HepG2 (cell line): ENCODE data around the gene PCYOX1L. TPM values are rescaled to one million over a fixed set of nuclear protein-coding genes. Genes with fewer than 3 reads are reported as not detected.
A peak's percentile ranks its signal among the peaks of the same experiment; 100 is the strongest.

Experiments used
- MAFF ChIP-seq: IDR thresholded peaks from 2 replicates; pipeline ENCODE4 v1.6.1; 2011; ENCODE audit warnings: low read depth, low read length, improper control_type of control experiment
- MBNL3 ChIP-seq: fragments of 250-450 bp; sonication (Bioruptor Pico); conservative IDR thresholded peaks from 2 replicates; pipeline ENCODE4 v1.8.0; 2022; ENCODE audit warnings: mild to moderate bottlenecking, inconsistent platforms
- PITX1 ChIP-seq: sonication (generic); formaldehyde crosslinking; IDR thresholded peaks from 2 replicates; pipeline ENCODE4 v1.5.1; 2020; ENCODE audit warnings: mild to moderate bottlenecking, missing genetic modification reagents
- SOX5 ChIP-seq: IDR thresholded peaks from 2 replicates; pipeline ENCODE4 v1.6.1; 2016; ENCODE audit warnings: borderline replicate concordance
- STAG1 ChIP-seq: sonication (generic); formaldehyde crosslinking; IDR thresholded peaks from 2 replicates; pipeline ENCODE4 v1.4.0; 2020; ENCODE audit warnings: missing genetic modification reagents
- ZBTB7A ChIP-seq: sonication (generic); formaldehyde crosslinking; IDR thresholded peaks from 2 replicates; pipeline ENCODE4 v1.8.0; 2022; ENCODE audit warnings: mild to moderate bottlenecking, missing genetic modification reagents
- ZNF292 ChIP-seq: sonication (generic); formaldehyde crosslinking; IDR thresholded peaks from 2 replicates; pipeline ENCODE4 v1.8.1; 2022; ENCODE audit warnings: mild to moderate bottlenecking, low read depth, missing genetic modification reagents, borderline replicate concordance
- polyA plus RNA-seq, 8 experiments: library from polyadenylated mRNA; depleted of rRNA in 3 of 8; stranded (reverse) in 7 of 8; unstranded in 1 of 8; fragments of >200 nt; fragmentation: Illumina TruSeq in 4 of 8; extraction: Trizol in 4 of 8; gene quantifications; 2 replicates each; pipeline versions ENCODE4 v1.2.1 to v1.2.3, GENCODE V29; 2011 to 2016; ENCODE audit warnings: low read depth in 4 of 8, missing spikeins in 1 of 8, mixed read lengths in 1 of 8; ENCODE audit not compliant: insufficient read depth in 1 of 8
- total RNA-seq, 5 experiments: library from RNA; depleted of rRNA; stranded (reverse); fragments of >200 nt; fragmentation: Illumina TruSeq; extraction: Trizol; gene quantifications; 2 replicates each; pipeline ENCODE4 v1.2.3, GENCODE V29; 2016; ENCODE audit warnings: low read depth in 1 of 5
- TF ChIP-seq, protein P1 (sequence below): sonication (generic); formaldehyde crosslinking; IDR thresholded peaks from 2 replicates; pipeline ENCODE4 v1.4.0; 2020; ENCODE audit warnings: missing genetic modification reagents
- TF ChIP-seq, protein P2 (sequence below): sonication (generic); formaldehyde crosslinking; IDR thresholded peaks from 2 replicates; pipeline ENCODE4 v1.8.0; 2022; ENCODE audit warnings: mild to moderate bottlenecking, missing genetic modification reagents
- TF ChIP-seq, protein P3 (sequence below): sonication (generic); formaldehyde crosslinking; IDR thresholded peaks from 2 replicates; pipeline ENCODE4 v1.4.0; 2020; ENCODE audit warnings: missing genetic modification reagents
- TF ChIP-seq, protein P4 (sequence below): IDR thresholded peaks from 2 replicates; pipeline ENCODE4 v1.6.1; 2012; ENCODE audit warnings: inconsistent platforms
- TF ChIP-seq, protein P5 (sequence below): sonication (generic); formaldehyde crosslinking; IDR thresholded peaks from 2 replicates; pipeline ENCODE4 v1.4.0; 2020; ENCODE audit warnings: missing genetic modification reagents
- TF ChIP-seq, protein P6 (sequence below): sonication (generic); formaldehyde crosslinking; IDR thresholded peaks from 2 replicates; pipeline ENCODE4 v1.4.0; 2020; ENCODE audit warnings: missing genetic modification reagents, borderline replicate concordance
- TF ChIP-seq, protein P7 (sequence below): sonication (generic); formaldehyde crosslinking; IDR thresholded peaks from 2 replicates; pipeline ENCODE4 v1.4.0; 2020; ENCODE audit warnings: missing genetic modification reagents, borderline replicate concordance

Gene PCYOX1L
- total and polyA plus RNA-seq, 2 of the 13 experiments (the other 11 are each of a cell fraction or from before 2014, with no cell fraction given): 1.00 to 3.7 TPM

DNA sequence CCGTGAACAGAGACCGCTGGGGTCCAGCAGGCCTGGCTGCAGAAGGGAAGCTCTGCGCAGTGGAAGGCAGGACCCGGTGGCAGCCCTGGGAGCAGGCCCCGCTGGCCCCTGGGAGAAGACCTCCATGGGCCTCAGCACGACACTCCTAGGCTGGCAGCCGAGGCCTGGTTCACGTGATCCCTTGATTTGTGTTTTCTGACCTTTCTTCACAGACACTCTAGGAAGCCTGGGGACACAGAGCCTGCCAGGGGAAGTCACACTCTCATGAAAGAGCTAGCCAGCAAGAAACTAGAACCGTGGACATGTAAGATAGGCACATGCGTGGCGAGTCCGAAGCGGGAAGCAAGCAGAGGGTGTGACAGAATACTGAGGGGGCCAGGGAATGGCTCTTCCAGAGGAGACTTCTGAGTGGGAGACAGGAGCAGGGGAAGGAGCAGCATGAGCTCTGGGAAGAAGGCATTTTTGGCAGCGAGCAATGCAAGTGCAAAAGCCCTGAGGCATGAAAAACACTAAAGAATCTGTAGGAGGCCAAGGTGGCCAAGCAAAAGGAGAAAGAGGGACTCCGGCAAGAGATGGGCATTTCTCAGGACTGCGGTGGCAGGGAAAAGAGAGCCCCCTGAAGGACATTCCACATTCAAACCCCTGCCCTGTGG lies 47.8 kb downstream of the PCYOX1L start (continued):
- TF ChIP-seq, protein P1, sequence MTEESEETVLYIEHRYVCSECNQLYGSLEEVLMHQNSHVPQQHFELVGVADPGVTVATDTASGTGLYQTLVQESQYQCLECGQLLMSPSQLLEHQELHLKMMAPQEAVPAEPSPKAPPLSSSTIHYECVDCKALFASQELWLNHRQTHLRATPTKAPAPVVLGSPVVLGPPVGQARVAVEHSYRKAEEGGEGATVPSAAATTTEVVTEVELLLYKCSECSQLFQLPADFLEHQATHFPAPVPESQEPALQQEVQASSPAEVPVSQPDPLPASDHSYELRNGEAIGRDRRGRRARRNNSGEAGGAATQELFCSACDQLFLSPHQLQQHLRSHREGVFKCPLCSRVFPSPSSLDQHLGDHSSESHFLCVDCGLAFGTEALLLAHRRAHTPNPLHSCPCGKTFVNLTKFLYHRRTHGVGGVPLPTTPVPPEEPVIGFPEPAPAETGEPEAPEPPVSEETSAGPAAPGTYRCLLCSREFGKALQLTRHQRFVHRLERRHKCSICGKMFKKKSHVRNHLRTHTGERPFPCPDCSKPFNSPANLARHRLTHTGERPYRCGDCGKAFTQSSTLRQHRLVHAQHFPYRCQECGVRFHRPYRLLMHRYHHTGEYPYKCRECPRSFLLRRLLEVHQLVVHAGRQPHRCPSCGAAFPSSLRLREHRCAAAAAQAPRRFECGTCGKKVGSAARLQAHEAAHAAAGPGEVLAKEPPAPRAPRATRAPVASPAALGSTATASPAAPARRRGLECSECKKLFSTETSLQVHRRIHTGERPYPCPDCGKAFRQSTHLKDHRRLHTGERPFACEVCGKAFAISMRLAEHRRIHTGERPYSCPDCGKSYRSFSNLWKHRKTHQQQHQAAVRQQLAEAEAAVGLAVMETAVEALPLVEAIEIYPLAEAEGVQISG (CRISPR knock-in tag): peak; percentile 73
- TF ChIP-seq ZBTB7A (0 out of 2 replicates have a peak, but pooled peaks have one; percentile 24), SOX5 (no peak), MAFF (no peak), ZNF292 (peak; percentile 35; the same call in 1 of the 2 replicates), STAG1 (CRISPR knock-in tag) (no peak), PITX1 (CRISPR knock-in tag) (peak; percentile 22; the same call in 1 of the 2 replicates), MBNL3 (CRISPR knock-in tag) (no peak)
- TF ChIP-seq, protein P2, sequence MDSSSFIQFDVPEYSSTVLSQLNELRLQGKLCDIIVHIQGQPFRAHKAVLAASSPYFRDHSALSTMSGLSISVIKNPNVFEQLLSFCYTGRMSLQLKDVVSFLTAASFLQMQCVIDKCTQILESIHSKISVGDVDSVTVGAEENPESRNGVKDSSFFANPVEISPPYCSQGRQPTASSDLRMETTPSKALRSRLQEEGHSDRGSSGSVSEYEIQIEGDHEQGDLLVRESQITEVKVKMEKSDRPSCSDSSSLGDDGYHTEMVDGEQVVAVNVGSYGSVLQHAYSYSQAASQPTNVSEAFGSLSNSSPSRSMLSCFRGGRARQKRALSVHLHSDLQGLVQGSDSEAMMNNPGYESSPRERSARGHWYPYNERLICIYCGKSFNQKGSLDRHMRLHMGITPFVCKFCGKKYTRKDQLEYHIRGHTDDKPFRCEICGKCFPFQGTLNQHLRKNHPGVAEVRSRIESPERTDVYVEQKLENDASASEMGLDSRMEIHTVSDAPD (CRISPR knock-in tag): no peak
- TF ChIP-seq, protein P3, sequence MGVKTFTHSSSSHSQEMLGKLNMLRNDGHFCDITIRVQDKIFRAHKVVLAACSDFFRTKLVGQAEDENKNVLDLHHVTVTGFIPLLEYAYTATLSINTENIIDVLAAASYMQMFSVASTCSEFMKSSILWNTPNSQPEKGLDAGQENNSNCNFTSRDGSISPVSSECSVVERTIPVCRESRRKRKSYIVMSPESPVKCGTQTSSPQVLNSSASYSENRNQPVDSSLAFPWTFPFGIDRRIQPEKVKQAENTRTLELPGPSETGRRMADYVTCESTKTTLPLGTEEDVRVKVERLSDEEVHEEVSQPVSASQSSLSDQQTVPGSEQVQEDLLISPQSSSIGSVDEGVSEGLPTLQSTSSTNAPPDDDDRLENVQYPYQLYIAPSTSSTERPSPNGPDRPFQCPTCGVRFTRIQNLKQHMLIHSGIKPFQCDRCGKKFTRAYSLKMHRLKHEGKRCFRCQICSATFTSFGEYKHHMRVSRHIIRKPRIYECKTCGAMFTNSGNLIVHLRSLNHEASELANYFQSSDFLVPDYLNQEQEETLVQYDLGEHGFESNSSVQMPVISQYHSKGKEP: no peak
- TF ChIP-seq, protein P4, sequence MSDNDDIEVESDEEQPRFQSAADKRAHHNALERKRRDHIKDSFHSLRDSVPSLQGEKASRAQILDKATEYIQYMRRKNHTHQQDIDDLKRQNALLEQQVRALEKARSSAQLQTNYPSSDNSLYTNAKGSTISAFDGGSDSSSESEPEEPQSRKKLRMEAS: peak; percentile 11; the same call in 1 of the 2 replicates
- TF ChIP-seq, protein P5, sequence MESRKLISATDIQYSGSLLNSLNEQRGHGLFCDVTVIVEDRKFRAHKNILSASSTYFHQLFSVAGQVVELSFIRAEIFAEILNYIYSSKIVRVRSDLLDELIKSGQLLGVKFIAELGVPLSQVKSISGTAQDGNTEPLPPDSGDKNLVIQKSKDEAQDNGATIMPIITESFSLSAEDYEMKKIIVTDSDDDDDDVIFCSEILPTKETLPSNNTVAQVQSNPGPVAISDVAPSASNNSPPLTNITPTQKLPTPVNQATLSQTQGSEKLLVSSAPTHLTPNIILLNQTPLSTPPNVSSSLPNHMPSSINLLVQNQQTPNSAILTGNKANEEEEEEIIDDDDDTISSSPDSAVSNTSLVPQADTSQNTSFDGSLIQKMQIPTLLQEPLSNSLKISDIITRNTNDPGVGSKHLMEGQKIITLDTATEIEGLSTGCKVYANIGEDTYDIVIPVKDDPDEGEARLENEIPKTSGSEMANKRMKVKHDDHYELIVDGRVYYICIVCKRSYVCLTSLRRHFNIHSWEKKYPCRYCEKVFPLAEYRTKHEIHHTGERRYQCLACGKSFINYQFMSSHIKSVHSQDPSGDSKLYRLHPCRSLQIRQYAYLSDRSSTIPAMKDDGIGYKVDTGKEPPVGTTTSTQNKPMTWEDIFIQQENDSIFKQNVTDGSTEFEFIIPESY (CRISPR knock-in tag): no peak
- TF ChIP-seq, protein P6, sequence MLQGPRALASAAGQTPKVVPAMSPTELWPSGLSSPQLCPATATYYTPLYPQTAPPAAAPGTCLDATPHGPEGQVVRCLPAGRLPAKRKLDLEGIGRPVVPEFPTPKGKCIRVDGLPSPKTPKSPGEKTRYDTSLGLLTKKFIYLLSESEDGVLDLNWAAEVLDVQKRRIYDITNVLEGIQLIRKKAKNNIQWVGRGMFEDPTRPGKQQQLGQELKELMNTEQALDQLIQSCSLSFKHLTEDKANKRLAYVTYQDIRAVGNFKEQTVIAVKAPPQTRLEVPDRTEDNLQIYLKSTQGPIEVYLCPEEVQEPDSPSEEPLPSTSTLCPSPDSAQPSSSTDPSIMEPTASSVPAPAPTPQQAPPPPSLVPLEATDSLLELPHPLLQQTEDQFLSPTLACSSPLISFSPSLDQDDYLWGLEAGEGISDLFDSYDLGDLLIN (CRISPR knock-in tag): no peak
- TF ChIP-seq, protein P7, sequence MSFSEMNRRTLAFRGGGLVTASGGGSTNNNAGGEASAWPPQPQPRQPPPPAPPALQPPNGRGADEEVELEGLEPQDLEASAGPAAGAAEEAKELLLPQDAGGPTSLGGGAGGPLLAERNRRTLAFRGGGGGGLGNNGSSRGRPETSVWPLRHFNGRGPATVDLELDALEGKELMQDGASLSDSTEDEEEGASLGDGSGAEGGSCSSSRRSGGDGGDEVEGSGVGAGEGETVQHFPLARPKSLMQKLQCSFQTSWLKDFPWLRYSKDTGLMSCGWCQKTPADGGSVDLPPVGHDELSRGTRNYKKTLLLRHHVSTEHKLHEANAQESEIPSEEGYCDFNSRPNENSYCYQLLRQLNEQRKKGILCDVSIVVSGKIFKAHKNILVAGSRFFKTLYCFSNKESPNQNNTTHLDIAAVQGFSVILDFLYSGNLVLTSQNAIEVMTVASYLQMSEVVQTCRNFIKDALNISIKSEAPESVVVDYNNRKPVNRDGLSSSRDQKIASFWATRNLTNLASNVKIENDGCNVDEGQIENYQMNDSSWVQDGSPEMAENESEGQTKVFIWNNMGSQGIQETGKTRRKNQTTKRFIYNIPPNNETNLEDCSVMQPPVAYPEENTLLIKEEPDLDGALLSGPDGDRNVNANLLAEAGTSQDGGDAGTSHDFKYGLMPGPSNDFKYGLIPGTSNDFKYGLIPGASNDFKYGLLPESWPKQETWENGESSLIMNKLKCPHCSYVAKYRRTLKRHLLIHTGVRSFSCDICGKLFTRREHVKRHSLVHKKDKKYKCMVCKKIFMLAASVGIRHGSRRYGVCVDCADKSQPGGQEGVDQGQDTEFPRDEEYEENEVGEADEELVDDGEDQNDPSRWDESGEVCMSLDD (CRISPR knock-in tag): no peak
